Common myeloid progenitor, CD34-positive (primary cell): ENCODE measurements around the gene KREMEN2.

ENCODE experiments used
- CTCF ChIA-PET: fragments of 350-600 bp; sonication (Branson Sonifier 250); formaldehyde crosslinking; loops from one replicate; lab custom pipeline; 2021; ENCODE audit warnings: antibody characterized with exemption; lab: Charles Lee
- POLR2A ChIA-PET: fragments of 350-600 bp; sonication (Branson Sonifier 250); formaldehyde crosslinking; loops from one replicate; lab custom pipeline; 2021; ENCODE audit warnings: antibody characterized with exemption; lab: Charles Lee
- DNase-seq, 3 donors: peaks; one replicate each; pipeline versions ENCODE4 v3.0.0 to v3.0.0-alpha.2; 2013
- H3K27ac ChIP-seq, 2 experiments: 1 replicate in 1 of 2; 2 replicates in 1 of 2; pipeline ENCODE4 v1.7.0; 2013; ENCODE audit warnings: inconsistent platforms in 2 of 2, low read length in 2 of 2, mild to moderate bottlenecking in 2 of 2, low read depth in 1 of 2, moderate library complexity in 1 of 2; ENCODE audit not compliant: severe bottlenecking in 2 of 2, insufficient read depth in 1 of 2, poor library complexity in 1 of 2
- H3K27me3 ChIP-seq, 5 experiments: replicated peaks in 2 of 5; 1 replicate in 3 of 5; 2 replicates in 2 of 5; pipeline versions ENCODE4 v1.6.1 to v1.7.0; 2013; ENCODE audit warnings: low read length in 4 of 5, mild to moderate bottlenecking in 2 of 5, moderate library complexity in 2 of 5, inconsistent platforms in 1 of 5; ENCODE audit not compliant: insufficient read depth in 5 of 5, control insufficient read depth in 4 of 5
- H3K36me3 ChIP-seq, 4 experiments: 1 replicate in 2 of 4; 2 replicates in 2 of 4; pipeline versions ENCODE4 v1.6.1 to v1.7.0; 2013; ENCODE audit warnings: low read length in 3 of 4, control low read depth in 1 of 4, mild to moderate bottlenecking in 1 of 4; ENCODE audit not compliant: control insufficient read depth in 4 of 4, insufficient read depth in 4 of 4
- H3K4me1 ChIP-seq, 4 experiments: 1 replicate in 3 of 4; 2 replicates in 1 of 4; pipeline versions ENCODE4 v1.6.1 to v1.7.1; 2013; ENCODE audit warnings: low read length in 3 of 4, mild to moderate bottlenecking in 3 of 4, control low read depth in 1 of 4, inconsistent platforms in 1 of 4, moderate library complexity in 1 of 4; ENCODE audit not compliant: control insufficient read depth in 4 of 4, insufficient read depth in 4 of 4; ENCODE audit errors: control extremely low read depth in 1 of 4
- H3K4me3 ChIP-seq, 7 experiments: 1 replicate in 4 of 7; 2 replicates in 3 of 7; pipeline versions ENCODE4 v1.5.1 to v1.7.0; 2013; ENCODE audit warnings: mild to moderate bottlenecking in 7 of 7, low read length in 6 of 7, moderate library complexity in 6 of 7, inconsistent platforms in 2 of 7, low read depth in 2 of 7, control low read depth in 1 of 7; ENCODE audit not compliant: insufficient read depth in 4 of 7, control insufficient read depth in 1 of 7; ENCODE audit errors: extremely low read depth in 1 of 7
- H3K9me3 ChIP-seq, 5 experiments: 1 replicate in 4 of 5; 2 replicates in 1 of 5; pipeline versions ENCODE4 v1.6.1 to v1.7.1; 2013; ENCODE audit warnings: low read length in 4 of 5, mild to moderate bottlenecking in 2 of 5, inconsistent platforms in 1 of 5, low read depth in 1 of 5, moderate library complexity in 1 of 5; ENCODE audit not compliant: control insufficient read depth in 4 of 5, insufficient read depth in 2 of 5; ENCODE audit errors: control extremely low read depth in 1 of 5
- WGBS: methylation state at CpG from one replicate; pipeline ENCODE4 v1.1.5; 2013; ENCODE audit not compliant: insufficient coverage; 5-methylcytosine and 5-hydroxymethylcytosine counted together

Gene KREMEN2

DNA sequence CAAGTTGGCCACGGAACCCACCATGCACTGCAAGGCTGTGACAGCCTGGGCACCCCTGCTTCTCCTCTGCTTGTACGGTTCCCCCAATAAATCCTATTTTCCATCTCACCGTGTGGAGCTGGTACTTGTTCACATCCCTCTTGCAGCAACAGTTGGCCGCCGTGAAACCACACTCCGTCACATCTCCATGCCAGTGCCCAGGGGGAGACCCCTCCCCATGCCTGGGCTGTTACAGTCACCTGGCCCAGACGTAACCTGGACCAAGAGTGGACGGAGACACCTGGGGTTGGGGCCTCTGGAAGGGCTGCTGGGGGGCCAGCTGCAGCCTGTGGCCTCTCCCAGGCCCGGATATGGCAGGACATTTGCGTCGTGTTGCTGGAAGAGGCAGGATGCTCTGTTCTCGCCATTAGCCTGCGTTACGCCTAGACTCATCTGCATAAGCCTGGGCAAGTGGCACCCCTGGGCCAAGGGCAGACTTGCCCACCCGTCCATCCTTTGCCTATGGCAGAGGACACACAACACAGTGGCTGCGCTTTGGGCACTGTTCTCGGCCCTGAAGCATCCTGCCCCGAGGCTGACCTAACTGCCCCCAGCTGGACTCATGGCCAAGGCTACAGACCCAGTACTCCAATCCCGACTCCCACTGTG, 14.2 kb upstream of the KREMEN2 start:
- Histone ChIP-seq H3K9me3 (no peaks in the 10 kb centered on the region), H3K27me3 (no peaks in the 10 kb centered on the region), H3K36me3 (peaks cover 0 to 48% (median 19%) of the 10 kb centered on the region in 4 experiments), H3K27ac (no peak overlapping the region), H3K4me1 (peaks cover 0 to 6% (median 2%) of the 10 kb centered on the region in 4 experiments), H3K4me3 (no peak overlapping the region)
- ChIA-PET POLR2A (no interaction called here), CTCF (interaction anchor here (1.1 kb wide), 1 partner anchor 23 kb away, joined by 3 read pairs; no protein-coding TSS in a partner anchor)
- no peak for DNase-seq
- WGBS, result 92% methylated on average over 19 of the region's 19 CpGs

DNA sequence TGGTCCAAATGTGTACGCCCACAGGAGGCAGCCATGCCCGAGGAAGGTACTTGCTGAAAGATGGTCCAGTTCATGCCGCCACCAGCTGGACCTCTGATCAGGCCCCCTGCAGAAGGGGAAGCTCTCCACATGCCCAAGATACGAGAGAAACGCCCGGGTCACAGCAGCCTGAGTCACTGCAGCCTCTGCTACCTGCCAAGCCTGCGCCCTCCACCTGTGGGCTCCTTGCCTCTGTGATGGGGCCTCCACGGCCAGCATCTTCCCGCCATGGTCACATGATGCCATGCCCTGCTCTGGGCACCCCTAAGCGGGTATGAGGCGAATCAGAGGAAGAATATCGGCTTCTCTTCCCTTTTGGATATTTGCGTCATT, 13.7 kb upstream of the KREMEN2 start:
- 97% methylated on average over 13 of the region's 13 CpGs for WGBS
- no peak overlapping the region for H3K4me3 ChIP-seq
- H3K9me3 ChIP-seq, result no peaks in the 10 kb centered on the region
- H3K27me3 ChIP-seq, result no peaks in the 10 kb centered on the region
- CTCF ChIA-PET, result interaction anchor here (0.9 to 1.1 kb wide), 2 partner anchors 24 to 82 kb away, joined by 3 read pairs; no protein-coding TSS in a partner anchor
- peaks cover 0 to 48% (median 19%) of the 10 kb centered on the region in 4 experiments for H3K36me3 ChIP-seq
- H3K27ac ChIP-seq, result no peak overlapping the region
- DNase-seq, result no peak
- POLR2A ChIA-PET, result no interaction called here
- H3K4me1 ChIP-seq, result peaks cover 0 to 11% (median 7%) of the 10 kb centered on the region in 4 experiments

DNA sequence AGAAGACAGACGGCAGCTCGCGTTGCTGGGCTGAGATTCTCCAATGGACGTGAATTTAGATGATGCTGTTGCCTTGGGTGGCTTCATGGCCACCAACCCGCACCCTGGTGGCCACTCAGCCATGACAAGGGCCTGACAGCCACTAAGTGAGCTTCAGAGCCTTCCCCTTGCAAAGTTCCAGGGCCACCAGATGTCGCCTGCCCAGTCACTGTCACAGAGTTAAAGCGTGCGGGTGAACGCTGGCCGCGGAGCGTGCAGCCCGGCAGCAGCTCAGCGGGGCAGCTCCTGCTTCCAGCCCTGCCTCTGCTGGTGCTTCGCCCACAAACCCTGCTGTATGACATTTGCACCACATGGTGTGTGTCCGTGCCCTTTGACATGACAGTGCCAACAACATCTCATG, 13.3 kb upstream of the KREMEN2 start:
- H3K4me3 ChIP-seq, result no peak overlapping the region
- DNase-seq, result no peak
- H3K4me1 ChIP-seq, result peaks cover 0 to 15% (median 11%) of the 10 kb centered on the region in 4 experiments
- H3K36me3 ChIP-seq, result peaks cover 0 to 48% (median 19%) of the 10 kb centered on the region in 4 experiments
- H3K27me3 ChIP-seq, result no peaks in the 10 kb centered on the region
- CTCF ChIA-PET, result interaction anchor here (0.9 to 1.1 kb wide), 2 partner anchors 24 to 82 kb away, joined by 3 read pairs; no protein-coding TSS in a partner anchor
- 96% methylated on average over 16 of the region's 16 CpGs for WGBS
- H3K9me3 ChIP-seq, result no peaks in the 10 kb centered on the region
- no peak overlapping the region for H3K27ac ChIP-seq
- POLR2A ChIA-PET, result no interaction called here

DNA sequence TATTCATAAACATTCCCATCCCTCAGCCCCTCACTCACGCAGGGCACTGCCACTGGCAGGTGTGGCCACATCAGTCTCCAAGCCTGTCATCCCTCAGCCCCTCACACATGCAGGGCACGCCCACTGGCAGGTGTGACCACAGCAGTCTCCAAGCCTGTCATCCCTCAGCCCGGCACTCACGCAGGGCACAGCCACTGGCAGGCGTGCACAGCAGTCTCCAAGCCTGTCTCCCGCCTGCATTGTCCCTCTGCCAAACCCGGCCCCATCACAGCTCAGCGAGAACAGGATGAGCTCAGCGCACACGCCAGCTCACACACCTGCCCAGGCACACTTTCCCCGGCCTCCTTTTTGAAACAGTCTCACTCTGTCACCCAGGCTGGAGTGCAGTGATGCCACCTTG, 11.4 kb upstream of the KREMEN2 start:
- Histone ChIP-seq H3K4me3 (no peak overlapping the region), H3K4me1 (peaks cover 0 to 28% (median 24%) of the 10 kb centered on the region in 4 experiments), H3K9me3 (no peaks in the 10 kb centered on the region), H3K36me3 (peaks cover 0 to 44% (median 17%) of the 10 kb centered on the region in 4 experiments), H3K27ac (no peak overlapping the region), H3K27me3 (no peaks in the 10 kb centered on the region)
- WGBS, result 89% methylated on average over 10 of the region's 11 CpGs
- ChIA-PET POLR2A (no interaction called here), CTCF (interaction anchor here (1.8 kb wide), 1 partner anchor 9 kb away, joined by 8 read pairs; no protein-coding TSS in a partner anchor)
- DNase-seq, result no peak

DNA sequence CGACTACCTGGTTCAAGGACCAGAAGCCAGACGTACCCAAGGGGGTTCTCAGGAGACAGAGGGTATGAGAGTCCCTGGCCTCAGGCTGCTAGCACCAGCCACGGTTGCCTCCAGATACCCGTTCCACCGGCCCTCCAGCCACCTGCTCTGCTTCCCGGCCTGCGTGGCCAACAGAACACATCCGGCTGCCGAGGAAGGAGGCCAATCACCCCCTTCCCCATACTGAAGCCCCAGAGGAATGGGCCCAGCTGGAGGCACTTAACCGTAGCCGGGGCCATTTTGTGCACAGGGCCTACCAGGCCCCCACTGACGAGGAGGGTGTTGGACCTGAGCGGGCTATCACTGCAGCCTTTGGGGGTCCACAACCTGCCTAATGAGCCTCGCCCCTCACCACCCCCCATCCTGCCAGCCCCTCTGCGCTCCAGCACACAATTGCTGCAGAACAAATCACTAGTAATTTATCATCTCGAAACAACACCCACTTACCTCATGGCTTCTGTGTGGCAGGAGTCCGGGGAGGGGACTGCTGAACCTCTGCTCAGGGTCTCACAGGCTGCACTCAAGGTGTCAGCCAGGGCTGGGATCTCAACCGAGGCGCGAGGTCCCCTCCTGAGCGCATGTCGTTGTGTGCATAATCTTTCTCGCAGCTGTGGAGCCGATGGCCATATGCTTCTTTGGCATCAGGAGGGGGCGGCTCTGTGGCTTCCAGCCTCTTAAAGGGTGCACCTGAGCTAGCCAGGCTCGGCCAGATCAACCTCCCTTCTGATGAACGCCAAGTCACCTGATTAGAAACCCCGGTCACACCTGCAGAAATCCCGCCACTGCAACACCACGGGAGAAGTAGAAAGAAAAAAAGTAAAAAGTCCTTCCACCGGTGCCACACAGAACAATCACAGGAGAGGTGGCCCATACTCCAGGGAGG, 10.1 kb upstream of the KREMEN2 start:
- Histone ChIP-seq H3K36me3 (peaks cover 0 to 35% (median 12%) of the 10 kb centered on the region in 4 experiments), H3K4me1 (peaks cover 0 to 28% (median 24%) of the 10 kb centered on the region in 4 experiments), H3K9me3 (no peaks in the 10 kb centered on the region), H3K27me3 (no peaks in the 10 kb centered on the region), H3K27ac (no peak overlapping the region), H3K4me3 (no peak overlapping the region)
- WGBS, result 95% methylated on average over 24 of the region's 31 CpGs
- POLR2A ChIA-PET, result no interaction called here
- no peak for DNase-seq
- CTCF ChIA-PET, result interaction anchor here (0.7 kb wide), 1 partner anchor 16 kb away, joined by 3 read pairs; no protein-coding TSS in a partner anchor

DNA sequence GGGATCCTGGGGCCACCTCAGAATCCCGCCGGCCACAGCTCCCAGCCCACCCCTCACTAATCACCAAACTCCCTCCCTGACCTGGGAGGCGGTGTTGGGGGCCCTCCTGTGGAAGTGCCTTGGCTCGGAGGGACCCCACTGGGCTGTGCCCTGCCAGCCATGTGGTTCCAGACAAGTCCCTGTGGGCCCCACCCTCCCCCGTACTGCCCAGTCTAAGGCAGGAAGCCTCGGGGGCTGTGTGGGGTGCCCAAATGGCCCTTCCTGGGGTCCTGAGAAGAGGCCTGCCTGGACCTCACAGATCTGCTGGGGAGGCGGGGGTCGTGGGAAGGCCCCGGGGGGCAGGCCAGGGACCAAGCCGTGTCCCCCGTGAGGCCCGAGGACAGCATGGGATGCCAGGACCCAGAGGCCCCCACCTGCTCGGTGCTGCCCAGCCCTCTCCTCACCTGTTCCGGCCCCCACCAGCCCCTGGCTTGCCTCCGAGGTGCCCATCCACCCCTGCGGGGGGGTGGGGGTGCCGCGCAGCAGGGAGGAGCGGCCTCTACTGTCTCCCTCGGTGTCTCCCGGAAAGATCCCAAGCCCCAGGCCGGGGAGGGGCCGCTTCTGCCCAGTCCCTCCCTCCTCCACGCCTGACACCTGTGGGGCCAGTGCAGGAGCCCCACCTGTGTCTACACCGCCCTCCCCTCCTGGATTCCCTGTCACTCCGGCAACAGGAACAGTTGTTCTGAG, 9.3 kb upstream of the KREMEN2 start:
- H3K27ac ChIP-seq, result no peak overlapping the region
- DNase-seq, result no peak
- H3K9me3 ChIP-seq, result no peaks in the 10 kb centered on the region
- peak overlapping the region in 5 of 7 experiments; percentile 31 to 76 (median 69) for H3K4me3 ChIP-seq
- H3K27me3 ChIP-seq, result peaks cover 0 to 2% (median 0%) of the 10 kb centered on the region in 5 experiments
- POLR2A ChIA-PET, result no interaction called here
- 61% methylated on average over 15 of the region's 26 CpGs for WGBS
- peaks cover 0 to 28% (median 24%) of the 10 kb centered on the region in 4 experiments for H3K4me1 ChIP-seq
- peaks cover 0 to 27% (median 5%) of the 10 kb centered on the region in 4 experiments for H3K36me3 ChIP-seq
- CTCF ChIA-PET, result interaction anchor here (0.7 to 2.4 kb wide), 3 partner anchors 12 to 15 kb away, joined by 3 to 9 read pairs (median 6); no protein-coding TSS in a partner anchor
